Middle frontal gyrus (tissue), 1 donor: Measurements from ENCODE around the gene RGS8.
A peak's percentile ranks its signal among the peaks of the same experiment; 100 is the strongest.

Experiments used
- DNase-seq: peaks from one replicate; pipeline ENCODE4 v3.0.0-alpha.2; 2015; ENCODE audit warnings: low spot score; ENCODE audit errors: extremely low spot score

RGS8 gene

GRCh38 chr1:182672487-182672836, 11.9 kb downstream of the RGS8 start:
- no peak for DNase-seq

GRCh38 chr1:182671750-182672486, 12.5 kb downstream of the RGS8 start:
- DNase-seq, result no peak

GRCh38 chr1:182670032-182670749, 14.2 kb downstream of the RGS8 start:
- no peak for DNase-seq

GRCh38 chr1:182669266-182669665, 15.1 kb downstream of the RGS8 start:
- DNase-seq, result no peak

- no peak for DNase-seq
These were observed 15.8 kb downstream of the RGS8 start for GRCh38 chr1:182668521-182669054.

- no peak for DNase-seq
These were observed 16.4 kb downstream of the RGS8 start for GRCh38 chr1:182667848-182668505.

GRCh38 chr1:182666706-182667105, 17.7 kb downstream of the RGS8 start:
- no peak for DNase-seq

- no peak for DNase-seq
These were observed 20.1 kb downstream of the RGS8 start for GRCh38 chr1:182664296-182664695.

GRCh38 chr1:182662956-182663355, 21.4 kb downstream of the RGS8 start:
- DNase-seq, result no peak

- DNase-seq, result no peak
These were observed 22.1 kb downstream of the RGS8 start for GRCh38 chr1:182662121-182662890.

GRCh38 chr1:182658055-182658454, 26.3 kb downstream of the RGS8 start:
- peak; percentile 19 for DNase-seq

GRCh38 chr1:182656842-182657397, 27.5 kb downstream of the RGS8 start:
- no peak for DNase-seq

GRCh38 chr1:182653986-182654385, 30.4 kb downstream of the RGS8 start:
- no peak for DNase-seq

- no peak for DNase-seq
These were observed 31.5 kb downstream of the RGS8 start for GRCh38 chr1:182652933-182653332.

- DNase-seq, result peak; percentile 29
These were observed 33.1 kb downstream of the RGS8 start for GRCh38 chr1:182651339-182651724.

GRCh38 chr1:182650678-182651338, 33.6 kb downstream of the RGS8 start:
- DNase-seq, result no peak

GRCh38 chr1:182649041-182649440, 35.3 kb downstream of the RGS8 start:
- DNase-seq, result no peak

- no peak for DNase-seq
These were observed 37.6 kb downstream of the RGS8 start for GRCh38 chr1:182646739-182647138.

GRCh38 chr1:182644886-182645285, 39.5 kb downstream of the RGS8 start:
- no peak for DNase-seq

GRCh38 chr1:182643699-182644098, 40.7 kb downstream of the RGS8 start:
- DNase-seq, result no peak

- no peak for DNase-seq
These were observed 41.9 kb downstream of the RGS8 start for GRCh38 chr1:182642461-182642860.
